Adrenal gland (tissue), 12 donors: Measurements from ENCODE around the gene ZNF205. TPM values are rescaled to one million over a fixed set of nuclear protein-coding genes. Genes with fewer than 3 reads are reported as not detected.

Source experiments
- DNase-seq, 7 donors: peaks; one replicate each; pipeline ENCODE4 v3.0.0-alpha.2; 2019 to 2020
- H3K27ac ChIP-seq, 5 donors: fragments of 200-600 bp; sonication (generic) in 4 of 5; 1 replicate in 3 of 5; 2 replicates in 2 of 5; pipeline versions ENCODE4 v1.5.1 to v1.8.0; 2016 to 2020; ENCODE audit warnings: mild to moderate bottlenecking in 1 of 5
- H3K27me3 ChIP-seq: fragments of 200-600 bp; 2 replicates; pipeline ENCODE4 v1.8.0; 2021
- H3K36me3 ChIP-seq, 2 donors: fragments of 200-600 bp; replicated peaks in 1 of 2; 1 replicate in 1 of 2; 2 replicates in 1 of 2; pipeline versions ENCODE4 v1.5.1 to v1.8.0; 2018 to 2022
- H3K4me1 ChIP-seq, 2 donors: fragments of 200-600 bp; replicated peaks in 1 of 2; 1 replicate in 1 of 2; 2 replicates in 1 of 2; pipeline versions ENCODE4 v1.5.1 to v1.8.0; 2018 to 2021
- H3K4me3 ChIP-seq, 4 donors: fragments of 200-600 bp; sonication (generic) in 3 of 4; one replicate each; pipeline ENCODE4 v1.5.1; 2016 to 2018
- H3K9me3 ChIP-seq, 3 donors: fragments of 200-600 bp; sonication (generic) in 1 of 3; replicated peaks in 1 of 3; 1 replicate in 2 of 3; 2 replicates in 1 of 3; pipeline versions ENCODE4 v1.5.1 to v1.8.0; 2016 to 2021
- CTCF ChIP-seq, 6 experiments: fragments of 450-650 bp in 4 of 6; fragments of 200-600 bp in 2 of 6; sonication (generic) in 1 of 6; IDR thresholded peaks; 1 replicate in 5 of 6; 2 replicates in 1 of 6; pipeline versions ENCODE4 v1.5.1 to v1.8.0; 2016 to 2021; ENCODE audit warnings: antibody characterized with exemption in 6 of 6, mild to moderate bottlenecking in 2 of 6, moderate library complexity in 1 of 6
- POLR2A ChIP-seq, 2 donors: fragments of 450-650 bp; IDR thresholded peaks; one replicate each; pipeline ENCODE4 v1.6.1; 2017; ENCODE audit warnings: antibody characterized with exemption in 2 of 2, mild to moderate bottlenecking in 2 of 2, moderate library complexity in 1 of 2
- WGBS, 4 donors: extraction: QIAGEN DNeasy Blood & Tissue Kit in 2 of 4; methylation state at CpG; one replicate each; pipeline versions ENCODE4 v1.1.5 to v1.1.7; 2013 to 2017; 5-methylcytosine and 5-hydroxymethylcytosine counted together
- intact Hi-C, 2 donors: fragments of 100-400 bp; cut with DNase I; formaldehyde crosslinking; loops; one replicate each; pipeline versions ENCODE4 v1.14.1 to v1.15.0; 2022 to 2023
- polyA plus RNA-seq, 3 donors: library from polyadenylated mRNA; stranded (reverse); fragments of 200-250 nt in 2 of 3; fragments of 350-450 nt in 1 of 3; fragmentation: Illumina TruSeq in 1 of 3; extraction: RNeasy Lipid Tissue Mini Kit (QIAGEN cat#74804) in 1 of 3; gene quantifications; one replicate each; pipeline ENCODE4 v1.2.3, GENCODE V29; 2013 to 2014
- total RNA-seq, 9 donors: library from RNA; depleted of rRNA in 4 of 9; stranded (reverse); fragments of >200 nt in 4 of 9; fragments of 120-200 nt in 1 of 9; fragmentation: NEBNext Ultra II Directional in 1 of 9; extraction: Animal tissue kit (Norgen Biotek cat#: 25700) in 1 of 9; gene quantifications; one replicate each; pipeline versions ENCODE4 v1.1.0 to v1.2.4, GENCODE V29; 2013 to 2023
- donor health status: healthy with polysubstance abuse.
- donor health status: Bipolar disorder and iron deficiency.
- donor health status: DM: yes; HTN: yes; CAD: no.
- donor health status: DM: no; HTN: no; CAD: no.
- donor health status: DM: no; HTN: no; CAD: no.
- donor health status: DM: yes; HTN: yes; CAD: no.

The ZNF205 gene
- total and polyA plus RNA-seq, 12 donors = 3.8 to 86.1 (median 15.2) TPM

- H3K4me1 ChIP-seq = peaks cover 11 to 25% of the 10 kb centered on the region in 2 donors
- H3K4me3 ChIP-seq = peak overlapping the region; percentile 47 to 71 (median 66)
- no peaks in the 10 kb centered on the region for H3K9me3 ChIP-seq
- intact Hi-C loops = loop anchor here in 1 of 2 donors (10.0 kb wide), 1 partner anchor 69 kb away; no protein-coding TSS in a partner anchor
- no peaks in the 10 kb centered on the region for H3K27me3 ChIP-seq
- H3K27ac ChIP-seq = peak overlapping the region in 4 of 5 donors; percentile 25 to 78 (median 64)
- TF ChIP-seq POLR2A (IDR thresholded peaks at IDR 0.05) (peak; percentile 19 to 48), CTCF (IDR thresholded peaks at IDR 0.05) (peak in 2 of 6 experiments; percentile 23 to 39)
- 0% methylated on average over 2 to 72 of the region's 72 CpGs for WGBS, 4 donors
- H3K36me3 ChIP-seq = peaks cover 0 to 11% of the 10 kb centered on the region in 2 donors
- peak; percentile 95 to 98 (median 97) for DNase-seq
Measured at GRCh38 chr16:3123986-3124886, 11.8 kb downstream of the ZNF205 start.

- Histone ChIP-seq H3K27ac (no peak overlapping the region), H3K9me3 (no peaks in the 10 kb centered on the region), H3K27me3 (no peaks in the 10 kb centered on the region), H3K4me1 (peaks cover 13 to 33% of the 10 kb centered on the region in 2 donors), H3K36me3 (peaks cover 0 to 6% of the 10 kb centered on the region in 2 donors), H3K4me3 (no peak overlapping the region)
- no peak for DNase-seq
- 74 to 84% (median 78%) methylated on average over 6 of the region's 6 CpGs for WGBS, 4 donors
- intact Hi-C loops = loop anchor here (5.0 to 10.0 kb wide), 2 partner anchors 70 to 73 kb away; no protein-coding TSS in a partner anchor
- TF ChIP-seq POLR2A (IDR thresholded peaks at IDR 0.05) = no peak
- TF ChIP-seq CTCF (IDR thresholded peaks at IDR 0.05) = no peak
Measured at GRCh38 chr16:3127745-3128144, 15.4 kb downstream of the ZNF205 start.

GRCh38 chr16:3129137-3130131 is 17.0 kb downstream of the ZNF205 start:
- DNase-seq = peak; percentile 79 to 90 (median 85)
- Histone ChIP-seq H3K36me3 (peaks cover 0 to 6% of the 10 kb centered on the region in 2 donors), H3K4me3 (peak overlapping the region in 1 of 4 donors; percentile 43), H3K27me3 (no peaks in the 10 kb centered on the region), H3K27ac (peak overlapping the region in 4 of 5 donors; percentile 33 to 84 (median 66)), H3K9me3 (no peaks in the 10 kb centered on the region), H3K4me1 (peaks cover 13 to 36% of the 10 kb centered on the region in 2 donors)
- intact Hi-C loops = loop anchor here (5.0 to 10.0 kb wide), 2 partner anchors 72 to 75 kb away; no protein-coding TSS in a partner anchor
- 9 to 16% (median 13%) methylated on average over 26 to 28 of the region's 28 CpGs for WGBS, 4 donors
- no peak for TF ChIP-seq POLR2A (IDR thresholded peaks at IDR 0.05)
- peak; percentile 84 to 94 (median 90) for TF ChIP-seq CTCF (IDR thresholded peaks at IDR 0.05)
